VCaP (cell line): Measurements from ENCODE around the gene GARNL3.

Source experiments
- H3K27ac ChIP-seq: fragments of 450-650 bp; 2 replicates; pipeline ENCODE4 v1.5.1; 2017
- CTCF ChIP-seq: fragments of 450-650 bp; conservative IDR thresholded peaks from 2 replicates; pipeline ENCODE4 v1.5.1; 2017; ENCODE audit warnings: mild to moderate bottlenecking, moderate library complexity

GARNL3 gene, protein sequence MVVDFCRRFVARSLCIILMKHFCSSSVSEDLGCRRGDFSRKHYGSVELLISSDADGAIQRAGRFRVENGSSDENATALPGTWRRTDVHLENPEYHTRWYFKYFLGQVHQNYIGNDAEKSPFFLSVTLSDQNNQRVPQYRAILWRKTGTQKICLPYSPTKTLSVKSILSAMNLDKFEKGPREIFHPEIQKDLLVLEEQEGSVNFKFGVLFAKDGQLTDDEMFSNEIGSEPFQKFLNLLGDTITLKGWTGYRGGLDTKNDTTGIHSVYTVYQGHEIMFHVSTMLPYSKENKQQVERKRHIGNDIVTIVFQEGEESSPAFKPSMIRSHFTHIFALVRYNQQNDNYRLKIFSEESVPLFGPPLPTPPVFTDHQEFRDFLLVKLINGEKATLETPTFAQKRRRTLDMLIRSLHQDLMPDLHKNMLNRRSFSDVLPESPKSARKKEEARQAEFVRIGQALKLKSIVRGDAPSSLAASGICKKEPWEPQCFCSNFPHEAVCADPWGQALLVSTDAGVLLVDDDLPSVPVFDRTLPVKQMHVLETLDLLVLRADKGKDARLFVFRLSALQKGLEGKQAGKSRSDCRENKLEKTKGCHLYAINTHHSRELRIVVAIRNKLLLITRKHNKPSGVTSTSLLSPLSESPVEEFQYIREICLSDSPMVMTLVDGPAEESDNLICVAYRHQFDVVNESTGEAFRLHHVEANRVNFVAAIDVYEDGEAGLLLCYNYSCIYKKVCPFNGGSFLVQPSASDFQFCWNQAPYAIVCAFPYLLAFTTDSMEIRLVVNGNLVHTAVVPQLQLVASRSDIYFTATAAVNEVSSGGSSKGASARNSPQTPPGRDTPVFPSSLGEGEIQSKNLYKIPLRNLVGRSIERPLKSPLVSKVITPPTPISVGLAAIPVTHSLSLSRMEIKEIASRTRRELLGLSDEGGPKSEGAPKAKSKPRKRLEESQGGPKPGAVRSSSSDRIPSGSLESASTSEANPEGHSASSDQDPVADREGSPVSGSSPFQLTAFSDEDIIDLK

GRCh38 chr9:127264462-127265219 is at the start of gene GARNL3:
Gene GARNL3, plus strand, starts transcription at chr9:127264774. Its CDS starts 104 bp downstream, at chr9:127264878.
- TF ChIP-seq CTCF = no peak
- peak within 1 kb of the TSS; percentile 94 for H3K27ac ChIP-seq

DNA sequence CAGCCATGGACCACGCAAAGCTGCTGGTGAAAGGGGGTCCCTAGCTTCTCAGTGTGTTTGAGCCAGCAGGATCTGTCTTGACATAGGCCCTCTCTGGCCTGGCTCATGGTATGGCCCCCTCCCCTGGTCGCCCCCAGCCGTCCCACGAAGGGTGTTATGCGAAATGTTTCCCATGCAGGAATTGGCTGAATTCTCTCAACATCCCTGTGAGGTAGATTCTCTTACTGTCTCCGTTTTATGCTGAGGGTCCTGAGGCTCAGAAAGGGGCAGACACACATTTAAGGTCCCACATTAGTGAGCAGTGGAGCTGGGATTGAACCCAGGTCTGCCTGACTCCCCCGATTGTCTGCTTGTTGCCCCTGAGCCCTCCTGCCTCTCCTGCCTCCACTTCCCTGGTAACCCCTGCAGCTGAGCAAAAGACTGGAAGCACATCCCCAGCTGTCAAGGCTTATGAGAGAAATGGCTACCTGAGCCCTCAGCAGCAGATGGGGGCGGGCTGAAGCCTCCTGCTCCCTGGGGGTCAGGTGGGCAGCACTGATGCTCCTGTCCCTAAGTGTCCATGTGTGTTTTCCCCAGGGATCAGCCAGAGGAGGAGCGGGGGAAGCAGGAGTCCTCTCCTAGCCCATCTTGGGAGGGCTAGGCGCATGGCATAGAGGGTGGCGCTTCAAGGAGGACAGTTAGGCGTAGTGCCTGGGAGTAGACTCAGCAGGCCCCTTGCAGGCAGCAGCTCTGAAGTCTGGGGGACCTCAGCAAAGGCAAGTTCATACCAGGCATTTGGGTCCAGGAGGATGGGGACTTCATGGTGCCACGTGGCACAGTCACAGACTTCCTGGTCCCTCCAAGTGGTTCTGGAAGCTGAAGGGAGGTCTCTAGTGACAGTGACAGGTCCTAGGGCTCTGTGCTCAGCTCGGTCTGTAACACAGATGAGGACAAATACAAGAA is 49.0 kb upstream of the GARNL3 start:
- no peak for TF ChIP-seq CTCF
- peak overlapping the region; percentile 28; the same call in 1 of the 2 replicates for H3K27ac ChIP-seq

- TF ChIP-seq CTCF = no peak
- H3K27ac ChIP-seq = no peak overlapping the region
These were observed 48.2 kb upstream of the GARNL3 start for GRCh38 chr9:127216210-127216887.

DNA sequence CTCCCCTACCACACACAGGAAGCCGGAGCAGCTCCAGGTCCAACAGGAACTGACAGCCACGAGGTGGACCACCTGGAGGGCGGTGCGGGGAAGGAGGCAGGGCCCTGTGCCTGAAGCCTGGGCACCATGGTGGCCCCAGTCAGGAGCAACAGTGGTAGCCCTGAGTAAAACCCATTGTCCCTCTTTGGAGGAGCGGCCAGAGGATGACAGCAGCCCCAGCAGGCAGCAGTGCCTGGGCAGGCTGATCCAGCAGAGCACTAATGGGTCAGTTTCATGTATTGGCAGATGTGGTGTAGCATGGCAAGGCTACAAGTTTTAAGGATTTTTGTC is 47.7 kb upstream of the GARNL3 start:
- H3K27ac ChIP-seq = no peak overlapping the region
- TF ChIP-seq CTCF = no peak

DNA sequence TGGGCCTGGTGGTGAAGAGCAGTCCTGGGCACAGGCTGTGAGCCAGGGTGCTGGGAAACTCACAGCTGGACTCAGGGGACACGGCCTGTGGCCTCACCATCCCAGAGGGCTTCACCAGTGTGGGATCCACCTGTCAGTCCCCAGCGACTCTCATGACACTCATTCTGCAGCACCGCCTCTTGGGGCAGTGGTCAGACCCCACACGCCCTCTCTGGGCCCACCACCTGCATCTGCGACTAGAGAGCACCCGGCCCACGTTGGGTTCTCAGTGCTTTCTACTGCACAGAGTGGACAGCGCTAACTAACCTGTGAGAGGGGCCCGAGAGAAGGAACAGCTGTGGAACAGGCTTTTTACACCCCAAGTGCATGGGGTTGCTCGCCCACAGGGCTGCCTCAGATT is 45.8 kb upstream of the GARNL3 start:
- H3K27ac ChIP-seq = no peak overlapping the region
- no peak for TF ChIP-seq CTCF

DNA sequence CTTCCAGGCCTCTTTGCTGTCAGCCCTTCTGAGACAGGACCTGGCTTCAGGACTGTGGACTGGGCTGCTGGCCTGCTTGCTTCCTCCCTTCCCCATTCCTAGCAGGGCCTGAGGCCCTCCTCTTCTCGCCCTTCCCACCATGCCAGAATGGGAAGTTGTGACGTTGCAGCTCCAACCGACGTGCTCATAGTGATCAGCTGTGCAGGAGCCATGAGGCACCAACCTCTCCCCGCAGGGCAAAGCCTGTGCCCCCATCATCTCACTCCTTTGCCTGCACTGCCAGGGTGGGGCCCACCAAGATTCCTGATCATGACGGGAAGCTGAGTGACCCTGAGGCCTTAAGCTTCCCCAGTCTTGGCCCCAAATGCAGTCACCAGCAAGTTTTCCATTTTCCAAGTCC is 45.1 kb upstream of the GARNL3 start:
- no peak for TF ChIP-seq CTCF
- H3K27ac ChIP-seq = no peak overlapping the region
